NCI-H510A (cell line): ENCODE results near the gene CACNA2D3.

Experiments used
- DNase-seq: peaks from one replicate; lab custom pipeline; 2025; lab: John Stamatoyannopoulos, UW

CACNA2D3 gene

GRCh38 chr3:54745843-54746242 is 623.5 kb downstream of the CACNA2D3 start:
- DNase-seq = no peak

- no peak for DNase-seq
Measured at GRCh38 chr3:54746722-54747121, 624.4 kb downstream of the CACNA2D3 start.

GRCh38 chr3:54755756-54756155 is 633.4 kb downstream of the CACNA2D3 start:
- DNase-seq = no peak

GRCh38 chr3:54756330-54756731 is 634.0 kb downstream of the CACNA2D3 start:
- no peak for DNase-seq

- no peak for DNase-seq
Measured at GRCh38 chr3:54758461-54758860, 636.1 kb downstream of the CACNA2D3 start.

GRCh38 chr3:54759166-54759565 is 636.8 kb downstream of the CACNA2D3 start:
- DNase-seq = no peak

GRCh38 chr3:54760201-54760600 is 637.8 kb downstream of the CACNA2D3 start:
- no peak for DNase-seq

GRCh38 chr3:54761637-54762036 is 639.3 kb downstream of the CACNA2D3 start:
- DNase-seq = no peak

GRCh38 chr3:54764911-54765310 is 642.6 kb downstream of the CACNA2D3 start:
- no peak for DNase-seq

- no peak for DNase-seq
Measured at GRCh38 chr3:54771050-54771449, 648.7 kb downstream of the CACNA2D3 start.

- DNase-seq = no peak
Measured at GRCh38 chr3:54772051-54772450, 649.7 kb downstream of the CACNA2D3 start.

GRCh38 chr3:54772746-54773145 is 650.4 kb downstream of the CACNA2D3 start:
- DNase-seq = no peak

GRCh38 chr3:54773271-54773670 is 650.9 kb downstream of the CACNA2D3 start:
- DNase-seq = no peak

- DNase-seq = no peak
Measured at GRCh38 chr3:54776601-54777000, 654.2 kb downstream of the CACNA2D3 start.

- DNase-seq = no peak
Measured at GRCh38 chr3:54777141-54777540, 654.8 kb downstream of the CACNA2D3 start.

- DNase-seq = no peak
Measured at GRCh38 chr3:54780336-54780735, 658.0 kb downstream of the CACNA2D3 start.

- no peak for DNase-seq
Measured at GRCh38 chr3:54781728-54782127, 659.4 kb downstream of the CACNA2D3 start.

GRCh38 chr3:54783611-54784010 is 661.3 kb downstream of the CACNA2D3 start:
- no peak for DNase-seq

- no peak for DNase-seq
Measured at GRCh38 chr3:54784021-54784420, 661.7 kb downstream of the CACNA2D3 start.

GRCh38 chr3:54785976-54786375 is 663.6 kb downstream of the CACNA2D3 start:
- DNase-seq = no peak

GRCh38 chr3:54790051-54790450 is 667.7 kb downstream of the CACNA2D3 start:
- DNase-seq = no peak

- no peak for DNase-seq
Measured at GRCh38 chr3:54791501-54792156, 669.3 kb downstream of the CACNA2D3 start.

GRCh38 chr3:54792584-54792983 is 670.2 kb downstream of the CACNA2D3 start:
- DNase-seq = no peak

GRCh38 chr3:54793171-54793570 is 670.8 kb downstream of the CACNA2D3 start:
- no peak for DNase-seq
